CD14-positive monocyte (primary cell): Measurements from ENCODE around the gene ZCCHC18. TPM values are rescaled to one million over a fixed set of nuclear protein-coding genes. Genes with fewer than 3 reads are reported as not detected.
A peak's percentile ranks its signal among the peaks of the same experiment; 100 is the strongest.

Experiments
- DNase-seq, 3 donors: peaks; one replicate each; pipeline ENCODE4 v3.0.0-alpha.2; 2011 to 2022
- H2AFZ ChIP-seq: 2 replicates; pipeline ENCODE4 v1.6.0; 2012; ENCODE audit warnings: mild to moderate bottlenecking, low read depth, low read length, inconsistent platforms; ENCODE audit not compliant: insufficient read depth, poor library complexity, severe bottlenecking
- H3K27ac ChIP-seq, 2 donors: 1 replicate in 1 of 2; 2 replicates in 1 of 2; pipeline ENCODE4 v1.5.1; 2012 to 2013; ENCODE audit warnings: low read length in 2 of 2, control low read depth in 1 of 2, inconsistent platforms in 1 of 2, low read depth in 1 of 2, mild to moderate bottlenecking in 1 of 2
- H3K27me3 ChIP-seq, 2 donors: one replicate each; pipeline versions ENCODE4 v1.6.0 to v1.6.1; 2011 to 2013; ENCODE audit warnings: low read length in 2 of 2; ENCODE audit not compliant: control insufficient read depth in 2 of 2, insufficient read depth in 2 of 2
- H3K36me3 ChIP-seq, 2 donors: replicated peaks in 1 of 2; 1 replicate in 1 of 2; 2 replicates in 1 of 2; pipeline versions ENCODE4 v1.5.1 to v1.6.1; 2012 to 2013; ENCODE audit warnings: low read length in 2 of 2, control low read depth in 1 of 2, inconsistent platforms in 1 of 2, mild to moderate bottlenecking in 1 of 2; ENCODE audit not compliant: insufficient read depth in 2 of 2, control insufficient read depth in 1 of 2
- H3K4me1 ChIP-seq, 2 donors: 1 replicate in 1 of 2; 2 replicates in 1 of 2; pipeline versions ENCODE4 v1.5.1 to v1.6.1; 2012 to 2013; ENCODE audit warnings: low read length in 2 of 2, control low read depth in 1 of 2, inconsistent platforms in 1 of 2, mild to moderate bottlenecking in 1 of 2, moderate library complexity in 1 of 2; ENCODE audit not compliant: insufficient read depth in 2 of 2, control insufficient read depth in 1 of 2
- H3K4me2 ChIP-seq: replicated peaks from 2 replicates; pipeline ENCODE3; 2012; ENCODE audit warnings: low read length, moderate library complexity, mild to moderate bottlenecking; ENCODE audit not compliant: poor library complexity, severe bottlenecking; ENCODE audit errors: extremely low read depth
- H3K4me3 ChIP-seq, 3 experiments: fragments of 200-600 bp in 1 of 3; sonication (generic) in 1 of 3; replicated peaks in 1 of 3; 1 replicate in 2 of 3; 2 replicates in 1 of 3; pipeline ENCODE4 v1.5.1; 2011 to 2013; ENCODE audit warnings: low read length in 3 of 3, mild to moderate bottlenecking in 3 of 3, control low read depth in 2 of 3, low read depth in 2 of 3, inconsistent platforms in 1 of 3, moderate library complexity in 1 of 3
- H3K79me2 ChIP-seq: 2 replicates; pipeline ENCODE4 v1.6.0; 2012; ENCODE audit warnings: mild to moderate bottlenecking, control low read depth, inconsistent platforms, low read length, moderate library complexity; ENCODE audit not compliant: insufficient read depth
- H3K9ac ChIP-seq: 2 replicates; pipeline ENCODE4 v1.6.0; 2017; ENCODE audit warnings: low read length, mild to moderate bottlenecking; ENCODE audit not compliant: insufficient read depth, poor library complexity, severe bottlenecking
- H3K9me3 ChIP-seq, 2 donors: replicated peaks in 1 of 2; 1 replicate in 1 of 2; 2 replicates in 1 of 2; pipeline versions ENCODE4 v1.5.1 to v1.6.1; 2012 to 2013; ENCODE audit warnings: low read length in 2 of 2, control low read depth in 1 of 2; ENCODE audit not compliant: control insufficient read depth in 1 of 2, insufficient read depth in 1 of 2
- H4K20me1 ChIP-seq: 2 replicates; pipeline ENCODE4 v1.6.0; 2012; ENCODE audit warnings: mild to moderate bottlenecking, low read length, control low read depth, moderate library complexity; ENCODE audit not compliant: insufficient read depth
- H3K27ac Mint-ChIP-seq, 7 donors: one replicate each; pipeline ENCODE4 v1.8.0; 2020; ENCODE audit warnings: mild to moderate bottlenecking in 7 of 7, mixed read lengths in 7 of 7, moderate library complexity in 6 of 7, inconsistent platforms in 2 of 7
- H3K27me3 Mint-ChIP-seq, 3 donors: one replicate each; pipeline ENCODE4 v1.8.0; 2021 to 2022; ENCODE audit warnings: low read depth in 3 of 3, mild to moderate bottlenecking in 3 of 3, mixed read lengths in 3 of 3, moderate library complexity in 3 of 3, inconsistent platforms in 1 of 3
- H3K36me3 Mint-ChIP-seq, 2 donors: one replicate each; pipeline ENCODE4 v1.8.0; 2020; ENCODE audit warnings: mixed read lengths in 2 of 2, inconsistent platforms in 1 of 2, mild to moderate bottlenecking in 1 of 2
- H3K4me1 Mint-ChIP-seq: one replicate; pipeline ENCODE4 v1.8.0; 2020; ENCODE audit warnings: mild to moderate bottlenecking, mixed read lengths
- H3K4me3 Mint-ChIP-seq, 2 donors: one replicate each; pipeline ENCODE4 v1.8.0; 2020; ENCODE audit warnings: mild to moderate bottlenecking in 2 of 2, mixed read lengths in 2 of 2, moderate library complexity in 1 of 2
- H3K9me3 Mint-ChIP-seq, 7 donors: one replicate each; pipeline ENCODE4 v1.8.0; 2020 to 2022; ENCODE audit warnings: mixed read lengths in 7 of 7, mild to moderate bottlenecking in 6 of 7, moderate library complexity in 6 of 7, inconsistent platforms in 2 of 7
- CTCF ChIP-seq: fragments of 200-600 bp; IDR thresholded peaks from one replicate; pipeline ENCODE4 v1.8.0; 2022; ENCODE audit warnings: antibody characterized with exemption, mild to moderate bottlenecking
- WGBS: methylation state at CpG from one replicate; pipeline ENCODE4 v1.1.5; 2013; ENCODE audit warnings: missing lambda C conversion rate; ENCODE audit not compliant: insufficient coverage; 5-methylcytosine and 5-hydroxymethylcytosine counted together
- intact Hi-C, 2 donors: fragments of 100-400 bp; cut with micrococcal nuclease; formaldehyde crosslinking; loops; one replicate each; pipeline versions ENCODE4 v1.15.0 to v1.15.1; 2023
- polyA plus RNA-seq, 3 donors: library from polyadenylated mRNA; depleted of rRNA in 1 of 3; unstranded in 2 of 3; stranded (reverse) in 1 of 3; fragments of 300-500 nt in 2 of 3; fragments of >200 nt in 1 of 3; fragmentation: Illumina TruSeq in 2 of 3; gene quantifications; 1 replicate in 2 of 3; 2 replicates in 1 of 3; pipeline ENCODE4 v1.2.3, GENCODE V29; 2012 to 2021

Gene ZCCHC18
- polyA plus RNA-seq, 3 donors: not detected

DNA sequence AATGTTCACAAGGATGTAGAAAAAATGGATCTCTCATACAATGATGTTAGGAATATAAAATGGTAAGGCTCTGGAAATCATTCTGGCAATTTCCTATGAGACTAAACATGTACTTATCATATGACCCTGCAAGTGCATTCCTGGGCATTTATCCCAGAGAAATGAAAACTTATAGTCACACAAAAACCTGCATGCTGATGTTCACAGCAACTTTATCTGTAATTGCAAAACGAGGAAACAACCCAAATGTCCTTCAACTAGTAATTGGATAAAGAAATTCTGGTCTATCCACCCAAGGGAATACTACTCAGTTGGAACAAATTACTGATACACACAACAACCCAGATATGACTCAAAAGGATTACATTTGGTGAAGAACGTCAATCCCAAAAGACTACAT is 14.5 kb downstream of the ZCCHC18 start:
- peaks cover 32 to 39% of the 10 kb centered on the region in 2 donors for H3K36me3 Mint-ChIP-seq
- no peak for DNase-seq
- Histone ChIP-seq H3K27ac (no peak overlapping the region), H3K79me2 (no peaks in the 10 kb centered on the region), H2AFZ (no peak overlapping the region), H3K4me3 (no peak overlapping the region), H3K4me1 (no peaks in the 10 kb centered on the region), H3K36me3 (peaks cover 13 to 35% of the 10 kb centered on the region in 2 donors), H4K20me1 (peaks cover 4% of the 10 kb centered on the region), H3K9me3 (no peaks in the 10 kb centered on the region), H3K4me2 (no peak overlapping the region), H3K9ac (no peak overlapping the region), H3K27me3 (no peaks in the 10 kb centered on the region)
- H3K4me1 Mint-ChIP-seq: peaks cover 7% of the 10 kb centered on the region
- no peak overlapping the region for H3K4me3 Mint-ChIP-seq
- intact Hi-C loops: no loop called here
- TF ChIP-seq CTCF: no peak
- peaks cover 0 to 8% (median 1%) of the 10 kb centered on the region in 3 donors for H3K27me3 Mint-ChIP-seq
- no peak overlapping the region for H3K27ac Mint-ChIP-seq
- no CpG with 5 or more reads among the region's 2 CpGs for WGBS
- H3K9me3 Mint-ChIP-seq: no peaks in the 10 kb centered on the region

GRCh38 chrX:104130808-104131207 is 18.5 kb downstream of the ZCCHC18 start:
- H3K9ac ChIP-seq: no peak overlapping the region
- H3K27ac Mint-ChIP-seq: peak overlapping the region in 1 of 7 donors; percentile 27
- no peak for DNase-seq
- WGBS: no CpG with 5 or more reads among the region's 6 CpGs
- H3K4me2 ChIP-seq: no peak overlapping the region
- H3K9me3 Mint-ChIP-seq: peaks cover 0 to 2% (median 0%) of the 10 kb centered on the region in 7 donors
- no peak for TF ChIP-seq CTCF
- H3K79me2 ChIP-seq: no peaks in the 10 kb centered on the region
- H3K4me1 Mint-ChIP-seq: peaks cover 11% of the 10 kb centered on the region
- intact Hi-C loops: loop anchor here in 1 of 2 donors (10.0 kb wide), 1 partner anchor 286 kb away; no protein-coding TSS in a partner anchor
- peaks cover 0 to 2% of the 10 kb centered on the region in 2 donors for H3K27me3 ChIP-seq
- H3K36me3 ChIP-seq: peaks cover 13 to 28% of the 10 kb centered on the region in 2 donors
- H3K27ac ChIP-seq: no peak overlapping the region
- no peaks in the 10 kb centered on the region for H3K4me1 ChIP-seq
- no peaks in the 10 kb centered on the region for H3K9me3 ChIP-seq
- H3K4me3 Mint-ChIP-seq: no peak overlapping the region
- H3K36me3 Mint-ChIP-seq: peaks cover 26 to 28% of the 10 kb centered on the region in 2 donors
- no peak overlapping the region for H2AFZ ChIP-seq
- H4K20me1 ChIP-seq: peaks cover 18% of the 10 kb centered on the region
- H3K27me3 Mint-ChIP-seq: peaks cover 0 to 11% (median 0%) of the 10 kb centered on the region in 3 donors
- H3K4me3 ChIP-seq: no peak overlapping the region
